Astrocyte (in vitro differentiated cells and primary cell): ENCODE results near the gene PTPRD.

Experiments used
- CTCF ChIP-seq: IDR thresholded peaks from 2 replicates; pipeline ENCODE4 v1.5.1; 2011; ENCODE audit warnings: low read depth, mild to moderate bottlenecking, inconsistent platforms, low read length, moderate library complexity; ENCODE audit not compliant: insufficient read depth
- EZH2 ChIP-seq: IDR thresholded peaks from 2 replicates; pipeline ENCODE4 v1.6.1; 2012; ENCODE audit warnings: mild to moderate bottlenecking, low read length, inconsistent platforms; ENCODE audit not compliant: insufficient read depth

GRCh38 chr9:8713149-8713810 is 1899.5 kb downstream of the PTPRD start:
- TF ChIP-seq EZH2 = no peak
- TF ChIP-seq CTCF = no peak
